NCI-H146 (cell line): ENCODE results near the gene NSUN4.
"Not testable (repeated sequence)": the region's sequence is repeated elsewhere in the genome, so short reads cannot be mapped to it uniquely, and the experiment has no call there.

Experiments
- DNase-seq: peaks from one replicate; lab custom pipeline; 2025; lab: John Stamatoyannopoulos, UW

The NSUN4 gene

DNA sequence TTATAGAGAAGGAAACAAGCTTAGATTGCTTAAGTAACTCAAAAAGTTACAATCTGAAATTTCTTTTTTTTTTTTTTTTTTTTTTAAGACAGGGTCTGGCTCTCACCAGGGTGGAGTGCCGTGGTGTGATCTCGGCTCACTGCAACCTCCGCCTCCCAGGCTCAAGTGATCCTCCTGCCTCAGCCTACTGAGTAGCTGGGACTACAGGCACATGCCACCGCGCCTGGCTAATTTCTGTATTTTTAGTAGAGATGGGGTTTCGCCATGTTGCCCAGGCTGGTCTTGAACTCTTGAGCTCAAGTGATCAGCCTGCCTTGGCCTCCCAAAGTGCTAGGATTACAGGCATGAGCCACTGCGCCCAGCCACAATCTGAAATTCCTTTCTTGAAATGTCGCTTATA lies 27.1 kb downstream of the NSUN4 start:
- not testable (repeated sequence) for DNase-seq

DNA sequence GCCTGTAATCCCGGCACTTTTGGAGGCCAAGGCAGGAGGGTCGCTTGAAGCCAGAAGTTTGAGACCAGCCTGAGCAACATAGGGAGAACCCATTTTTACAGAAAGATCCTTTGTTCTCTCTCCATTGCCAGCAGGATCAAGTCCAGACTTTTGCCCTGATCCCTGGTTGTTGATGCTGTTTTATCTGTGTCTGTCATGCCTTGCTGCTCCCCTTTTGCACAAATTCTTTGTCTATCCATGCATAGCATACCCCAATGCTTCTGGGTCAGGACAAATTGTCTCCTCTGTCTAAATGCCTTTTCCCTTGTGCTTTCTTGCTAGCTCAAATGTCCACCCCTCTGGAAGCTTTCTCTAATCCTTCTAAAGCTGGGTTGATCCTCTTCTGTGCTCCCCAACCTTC lies 28.2 kb downstream of the NSUN4 start:
- no peak for DNase-seq

DNA sequence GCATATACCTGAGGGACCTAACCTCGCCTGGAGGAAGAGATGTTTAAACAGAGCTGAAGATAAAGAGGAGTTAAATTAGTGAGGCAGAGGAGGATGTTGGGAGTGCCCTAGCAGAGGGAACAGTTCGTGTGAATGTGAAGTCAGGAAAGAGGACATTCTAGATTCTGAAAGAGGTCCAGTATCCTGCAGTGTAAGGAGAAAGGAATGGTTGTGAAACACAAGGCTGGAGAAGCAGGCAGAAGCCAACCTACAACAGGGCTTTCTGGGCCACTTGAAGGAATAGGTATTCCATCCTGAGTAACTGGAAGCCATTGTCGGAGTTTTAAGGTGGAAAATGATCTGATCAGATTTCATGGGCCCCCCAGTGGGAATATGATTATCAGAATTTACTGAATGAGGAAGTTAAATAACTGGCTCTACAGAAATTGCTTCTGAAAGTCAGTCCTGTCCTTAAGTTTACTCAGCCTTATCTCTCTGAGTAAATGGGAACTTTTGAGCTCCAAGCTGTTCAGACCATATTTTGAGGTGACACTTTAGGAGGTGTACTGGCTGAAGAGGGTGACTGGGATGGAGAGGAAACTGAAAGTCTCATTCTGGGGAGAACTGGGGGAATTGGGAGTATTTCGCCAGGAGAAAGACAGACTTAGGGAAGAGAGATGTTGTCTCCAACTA lies 29.1 kb downstream of the NSUN4 start:
- no peak for DNase-seq

DNA sequence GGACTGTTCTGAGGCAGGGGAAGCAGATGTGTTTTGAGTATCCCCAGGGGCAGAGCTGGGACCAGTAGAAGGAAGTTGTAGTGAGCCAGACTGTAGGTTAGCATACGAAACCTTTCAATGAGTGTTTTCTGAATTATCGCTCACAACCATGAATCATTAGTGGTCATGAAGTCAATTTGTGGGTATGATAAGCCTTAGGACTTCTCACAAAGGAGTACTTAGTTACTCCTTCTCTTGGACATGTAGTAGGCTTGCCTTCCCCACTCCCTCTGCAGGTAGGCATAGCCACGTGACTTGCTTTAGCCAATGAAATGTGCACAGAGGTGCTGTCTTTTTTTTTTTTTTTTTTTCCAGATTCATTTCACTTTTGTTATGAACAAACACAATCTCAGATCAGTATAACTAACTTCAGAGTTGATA lies 29.6 kb downstream of the NSUN4 start:
- no peak for DNase-seq

DNA sequence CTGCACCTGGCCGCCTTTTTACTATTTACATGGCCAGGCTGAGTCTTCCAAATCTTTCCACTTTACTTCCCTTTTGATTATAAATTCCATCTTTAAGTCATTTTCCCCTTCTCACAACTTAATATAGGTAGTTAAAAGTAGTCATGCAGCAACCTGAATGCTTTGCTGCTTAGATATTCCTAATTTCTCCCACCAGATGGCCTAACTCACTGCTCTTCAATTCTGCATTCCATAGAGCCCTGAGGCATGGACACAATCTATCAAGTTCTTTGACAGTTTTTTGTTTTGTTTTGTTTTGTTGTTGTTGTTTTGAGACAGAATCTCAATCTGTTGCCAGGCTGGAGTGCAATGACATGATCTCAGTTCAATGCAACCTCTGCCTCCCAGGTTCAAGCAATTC lies 31.8 kb downstream of the NSUN4 start:
- DNase-seq, result no peak

DNA sequence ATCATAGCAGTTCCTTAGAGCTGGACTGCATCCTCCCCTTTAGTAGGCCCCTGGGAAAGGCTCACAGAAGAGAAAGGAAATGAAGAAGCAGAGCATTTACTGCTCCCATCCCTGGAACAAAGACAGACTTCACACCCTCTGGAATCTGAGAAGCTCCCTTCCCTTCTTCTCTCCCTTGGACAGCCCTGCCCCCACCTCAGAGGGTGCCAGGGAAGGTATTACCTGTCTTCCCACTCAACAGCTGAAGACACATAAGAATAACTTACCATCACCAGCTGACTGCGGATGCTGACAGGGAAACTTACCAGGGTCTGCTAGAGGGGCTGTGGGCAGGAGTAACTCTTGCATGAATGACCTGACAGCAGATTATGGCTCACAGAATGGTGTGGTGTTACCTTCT lies 39.4 kb downstream of the NSUN4 start:
- DNase-seq, result no peak

DNA sequence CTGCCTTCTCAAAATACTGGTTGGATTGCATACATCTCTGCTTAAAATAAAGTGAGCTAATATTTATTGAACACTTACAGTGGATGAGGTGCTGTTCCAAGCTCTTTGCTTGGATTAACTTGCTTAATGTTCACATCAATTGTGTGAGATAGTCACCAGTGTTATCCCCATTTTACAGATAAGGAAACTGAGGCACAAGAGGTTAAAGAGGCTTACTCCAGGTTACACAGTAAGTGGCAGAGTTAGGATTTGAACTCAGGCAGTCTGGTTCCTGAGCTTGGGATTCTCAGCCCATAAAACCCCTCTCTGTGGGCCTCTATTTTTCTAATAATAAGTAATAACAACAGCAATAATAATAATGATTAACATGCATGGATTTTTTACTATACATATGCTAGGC lies 39.9 kb downstream of the NSUN4 start:
- DNase-seq, result no peak

DNA sequence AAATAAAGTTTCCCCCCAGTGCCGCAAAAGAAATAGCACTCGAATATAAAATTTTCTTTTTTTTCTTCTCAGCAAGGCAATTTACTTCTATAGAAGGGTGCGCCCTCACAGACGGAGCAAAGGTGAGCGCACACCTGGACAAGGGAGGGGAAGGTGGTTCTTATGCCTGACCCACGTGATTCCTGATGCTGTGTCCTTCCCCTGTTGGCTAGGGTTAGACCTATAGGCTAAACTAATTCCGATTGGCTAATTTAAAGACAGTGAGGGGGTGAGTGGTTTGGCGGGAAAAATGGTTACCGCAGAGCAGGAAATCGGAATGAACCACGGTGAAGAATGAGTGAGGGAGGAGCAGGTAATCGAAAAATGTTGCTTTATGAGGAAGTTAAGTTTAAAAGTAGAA lies 52.9 kb downstream of the NSUN4 start:
- DNase-seq, result no peak

DNA sequence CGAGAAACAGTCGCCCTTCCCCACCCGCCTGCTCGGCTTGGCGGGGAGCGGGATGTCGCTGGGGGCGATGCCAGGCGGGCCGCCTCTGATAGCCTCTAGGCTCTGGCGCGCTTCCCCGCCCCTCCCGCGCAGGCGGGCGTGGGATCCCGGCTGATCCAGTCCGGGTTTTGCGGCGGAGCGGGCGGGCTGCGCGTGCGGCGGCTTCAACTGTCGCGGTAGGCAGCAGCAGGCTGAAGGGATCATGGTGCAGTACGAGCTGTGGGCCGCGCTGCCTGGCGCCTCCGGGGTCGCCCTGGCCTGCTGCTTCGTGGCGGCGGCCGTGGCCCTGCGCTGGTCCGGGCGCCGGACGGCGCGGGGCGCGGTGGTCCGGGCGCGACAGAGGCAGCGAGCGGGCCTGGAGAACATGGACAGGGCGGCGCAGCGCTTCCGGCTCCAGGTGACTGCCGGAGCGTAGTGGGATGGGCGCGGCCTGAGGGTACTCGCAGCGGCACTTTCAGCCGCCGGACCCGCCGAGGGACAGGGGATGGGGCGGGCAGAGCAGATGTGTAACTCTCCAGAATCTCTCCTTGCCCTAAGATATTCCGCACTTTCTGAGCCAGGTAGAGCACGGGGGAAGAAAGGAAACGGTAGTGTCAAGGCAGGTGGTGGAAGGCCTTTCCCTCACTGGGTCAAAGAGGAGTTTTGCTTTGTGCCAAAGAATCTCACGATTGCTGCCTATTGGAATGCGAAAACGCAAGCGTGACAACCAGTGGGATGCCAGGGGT lies 53.7 kb downstream of the NSUN4 start, which contains the start of gene FAAH:
FAAH (plus strand) TSS at position 210 of the 764 bp plus-strand sequence; CDS start at position 242, 32 bp downstream.
- DNase-seq, result peak; percentile 64

DNA sequence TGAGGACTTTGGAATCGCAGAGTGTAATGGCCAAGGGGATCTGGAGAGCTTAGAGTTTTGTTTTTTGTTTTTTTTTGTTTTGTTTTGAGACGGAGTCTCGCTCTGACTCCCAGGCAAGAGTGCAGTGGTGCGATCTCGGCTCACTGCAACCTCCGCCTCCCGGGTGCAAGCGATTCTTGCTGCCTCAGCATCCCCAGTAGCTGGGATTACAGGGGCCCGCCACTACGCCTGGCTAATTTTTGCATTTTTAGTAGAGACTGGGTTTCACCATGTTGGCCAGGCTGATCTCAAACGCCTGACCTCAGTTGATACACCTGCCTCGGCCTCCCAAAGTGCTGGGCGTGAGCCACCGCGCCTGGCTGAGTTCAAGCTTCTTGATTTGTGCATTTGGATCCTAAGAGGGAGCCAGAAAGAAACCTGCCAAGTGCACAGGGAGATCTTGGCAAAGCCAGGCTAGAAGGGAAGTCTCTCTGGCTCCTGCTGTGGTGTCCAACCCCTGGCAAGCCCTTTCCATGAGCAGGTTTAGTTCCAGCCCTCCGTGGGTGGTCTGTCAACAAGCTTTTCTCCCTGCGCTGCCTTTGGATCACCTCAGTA lies 54.4 kb downstream of the NSUN4 start:
- peak; percentile 40 for DNase-seq

DNA sequence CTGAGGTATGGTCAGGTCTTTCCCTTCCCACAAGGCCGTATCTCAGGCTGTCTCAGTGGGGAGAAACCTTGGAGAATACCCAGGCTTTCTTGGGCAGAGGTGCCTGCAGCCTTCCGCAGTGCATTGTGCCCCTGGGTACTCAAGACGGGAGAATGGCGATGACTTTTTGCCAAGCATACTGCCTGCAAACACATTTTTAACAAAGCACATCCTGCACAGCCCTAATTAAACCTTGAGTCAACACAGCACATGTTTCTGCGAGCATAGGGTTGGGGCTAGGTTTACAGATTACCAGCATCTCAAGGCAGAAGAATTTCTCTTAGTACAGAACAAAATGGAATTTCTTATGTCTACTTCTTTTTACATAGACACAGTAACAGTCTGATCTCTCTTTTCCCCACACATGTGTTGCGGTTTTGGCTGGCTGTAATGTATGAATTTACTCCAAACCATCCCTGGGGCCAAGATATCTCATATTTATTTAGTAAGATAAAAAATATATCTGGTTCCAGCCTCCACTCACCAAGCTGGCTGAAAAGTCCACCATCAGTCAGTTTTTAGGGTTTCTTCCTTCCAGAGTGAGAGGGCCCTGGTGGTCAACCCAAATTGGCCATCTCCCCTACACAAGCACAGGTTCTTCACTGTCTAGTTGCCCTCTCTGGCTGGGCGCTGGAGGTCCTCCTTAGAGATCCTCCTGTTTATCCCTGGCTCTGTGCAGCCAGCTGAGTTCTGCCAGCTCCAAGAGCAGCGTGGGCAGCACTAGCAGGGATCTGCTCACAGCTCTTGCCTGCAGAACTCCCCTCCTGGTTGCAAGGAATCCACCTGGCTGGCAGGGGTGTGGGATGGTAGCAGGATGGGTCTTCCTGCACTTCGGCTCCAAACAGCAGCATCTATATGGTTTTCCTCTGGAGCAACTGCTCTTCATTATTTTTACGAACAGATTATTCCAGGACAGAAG lies 56.1 kb downstream of the NSUN4 start:
- DNase-seq, result peak; percentile 55

DNA sequence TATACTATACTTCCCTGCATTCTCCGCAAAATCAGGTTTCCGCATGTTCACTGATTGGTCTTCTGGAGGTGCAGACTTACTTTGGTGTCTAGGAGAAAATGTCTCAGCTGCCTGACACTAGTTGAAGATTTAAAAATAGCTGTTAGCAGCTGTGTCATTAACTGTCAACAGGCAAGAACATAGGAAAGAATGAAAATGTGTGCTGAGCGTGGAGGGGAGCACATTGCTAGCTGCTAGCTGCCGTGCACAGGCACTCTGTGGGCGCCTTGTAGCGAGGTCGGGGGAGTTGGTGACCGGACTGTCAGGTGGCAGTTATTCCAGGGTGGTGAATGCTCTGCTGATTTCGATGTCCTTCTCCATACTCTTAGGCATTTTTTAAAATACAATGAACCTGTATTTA lies 58.7 kb downstream of the NSUN4 start:
- peak; percentile 11 for DNase-seq

DNA sequence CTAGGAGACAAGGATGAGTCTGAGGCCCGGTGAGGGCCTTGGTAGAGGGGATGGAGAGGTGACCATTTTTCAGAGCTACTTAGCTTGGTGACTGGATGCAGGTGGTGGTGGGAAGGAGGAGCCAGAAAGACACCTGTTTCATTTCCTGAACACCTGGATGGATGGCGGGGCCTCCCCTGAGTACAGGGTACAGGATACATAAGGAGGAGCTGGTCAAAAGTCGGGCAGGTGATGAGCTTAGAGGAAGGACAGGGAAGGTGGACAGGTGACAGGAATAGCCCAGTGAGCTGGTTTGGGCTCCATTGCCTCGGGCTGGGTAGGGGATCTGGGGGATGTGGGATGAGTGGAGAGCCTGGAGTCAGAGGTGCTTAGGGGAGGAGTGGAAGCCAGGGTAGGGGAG lies 59.8 kb downstream of the NSUN4 start:
- peak; percentile 95 for DNase-seq

DNA sequence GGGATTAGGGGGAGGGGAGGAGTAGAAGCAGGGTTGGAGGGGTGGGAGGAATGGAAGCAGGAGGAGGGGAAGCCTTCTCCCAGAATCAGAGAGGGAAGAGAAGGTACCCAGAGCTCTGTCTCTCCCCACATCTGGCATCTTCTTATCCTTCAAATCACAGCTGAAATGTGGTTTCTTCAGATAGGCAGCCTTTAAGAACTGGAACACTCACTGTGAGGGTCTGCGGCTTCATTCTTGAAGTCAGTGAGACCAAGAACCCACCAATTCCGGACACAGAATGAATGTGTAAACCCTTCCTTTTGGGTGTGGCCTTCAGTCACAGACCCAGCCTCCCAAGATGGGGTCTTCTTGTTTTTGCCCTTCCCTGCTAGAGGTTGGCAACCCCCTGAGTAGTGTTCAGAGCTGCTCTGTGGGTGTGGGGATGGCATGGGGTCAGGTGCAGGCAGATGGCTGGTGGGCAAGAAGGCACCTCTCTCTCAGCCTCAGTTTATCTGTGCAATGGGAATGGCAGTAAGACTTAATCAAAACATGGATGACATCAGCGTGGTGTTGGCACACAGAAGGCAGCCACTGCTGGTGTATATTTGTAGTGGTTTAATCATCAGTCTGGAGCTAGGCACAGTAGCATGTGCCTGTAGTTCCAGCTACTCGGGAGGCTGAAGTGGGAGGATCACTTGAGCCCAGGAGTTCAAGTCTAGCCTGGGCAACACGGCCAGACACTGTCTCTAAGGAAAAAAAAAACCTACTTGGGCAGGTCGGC lies 60.7 kb downstream of the NSUN4 start:
- no peak for DNase-seq

DNA sequence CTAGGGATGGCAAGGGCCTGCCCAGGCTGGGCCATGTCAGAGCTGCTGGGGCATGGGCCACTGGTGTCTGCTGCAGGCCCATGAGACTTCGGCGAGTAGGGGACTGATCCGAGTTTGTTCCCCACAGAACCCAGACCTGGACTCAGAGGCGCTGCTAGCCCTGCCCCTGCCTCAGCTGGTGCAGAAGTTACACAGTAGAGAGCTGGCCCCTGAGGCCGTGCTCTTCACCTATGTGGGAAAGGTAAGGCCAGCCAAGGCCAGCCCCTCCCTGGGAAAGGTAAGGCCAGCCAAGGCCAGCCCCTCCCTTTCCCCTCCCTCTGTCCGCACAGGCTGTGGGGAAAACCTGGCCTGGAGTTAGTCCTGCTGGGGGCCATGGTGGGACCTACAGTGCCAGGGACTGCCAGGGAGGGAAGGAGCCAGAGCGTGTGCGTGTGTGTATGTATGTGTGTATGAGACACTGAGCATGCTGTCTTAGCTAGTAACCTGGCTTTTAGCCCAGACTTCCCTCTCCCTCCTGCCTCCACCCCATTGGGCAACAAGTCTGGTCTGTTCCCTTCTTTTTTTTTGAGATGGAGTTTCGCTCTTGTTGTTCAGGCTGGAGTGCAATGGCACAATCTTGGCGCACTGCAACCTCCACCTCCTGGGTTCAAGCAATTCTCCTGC lies 61.5 kb downstream of the NSUN4 start:
- DNase-seq, result peak; percentile 52

DNA sequence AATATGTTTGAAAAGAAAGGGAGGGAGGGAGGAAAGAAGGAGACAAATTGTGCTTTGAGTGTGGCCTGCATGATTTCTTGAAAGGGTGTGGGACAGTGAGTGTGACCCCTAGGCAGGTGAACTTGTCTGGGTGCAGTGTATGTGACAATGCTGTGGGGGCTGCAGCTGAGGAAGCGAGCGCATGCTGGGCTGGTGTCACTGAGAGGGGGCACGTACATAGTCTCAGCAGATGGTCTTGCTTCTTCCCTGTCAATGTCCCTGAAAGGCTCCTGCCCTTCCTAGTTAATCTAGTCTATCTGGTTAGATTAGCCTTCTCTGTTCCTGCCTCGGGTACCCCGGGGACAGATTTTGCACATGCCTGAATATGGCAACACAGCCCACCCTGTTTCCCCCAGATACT lies 63.3 kb downstream of the NSUN4 start:
- DNase-seq, result no peak

DNA sequence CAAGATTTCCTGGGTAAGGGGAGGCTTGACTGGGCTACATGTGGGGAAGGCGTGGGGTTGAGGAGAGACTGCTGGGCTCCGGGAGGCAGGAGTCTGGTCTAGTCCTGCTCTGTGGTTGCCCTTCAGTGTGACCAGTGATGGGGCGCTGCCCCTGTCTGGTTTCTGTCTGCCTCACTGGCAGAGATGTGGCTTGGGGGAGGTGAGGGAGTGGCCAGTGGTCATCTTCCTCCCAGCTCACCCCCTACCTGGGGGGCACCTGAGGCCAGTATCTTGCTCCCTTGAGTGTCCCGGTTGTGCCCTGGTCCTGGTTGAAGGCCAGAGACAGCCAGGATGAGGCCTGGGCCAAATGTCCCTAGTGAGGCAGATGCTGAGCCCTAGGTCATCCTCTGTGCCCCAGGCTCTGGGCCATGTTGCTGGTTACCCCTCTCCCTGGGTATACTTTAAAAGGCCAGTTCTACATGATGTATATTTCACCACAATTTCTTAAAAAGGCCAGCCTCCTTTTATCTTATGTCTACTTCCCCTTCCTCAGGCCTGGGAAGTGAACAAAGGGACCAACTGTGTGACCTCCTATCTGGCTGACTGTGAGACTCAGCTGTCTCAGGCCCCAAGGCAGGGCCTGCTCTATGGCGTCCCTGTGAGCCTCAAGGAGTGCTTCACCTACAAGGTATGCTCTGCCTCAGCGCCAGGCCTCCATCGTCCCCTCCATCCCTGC lies 64.0 kb downstream of the NSUN4 start:
- DNase-seq, result no peak

DNA sequence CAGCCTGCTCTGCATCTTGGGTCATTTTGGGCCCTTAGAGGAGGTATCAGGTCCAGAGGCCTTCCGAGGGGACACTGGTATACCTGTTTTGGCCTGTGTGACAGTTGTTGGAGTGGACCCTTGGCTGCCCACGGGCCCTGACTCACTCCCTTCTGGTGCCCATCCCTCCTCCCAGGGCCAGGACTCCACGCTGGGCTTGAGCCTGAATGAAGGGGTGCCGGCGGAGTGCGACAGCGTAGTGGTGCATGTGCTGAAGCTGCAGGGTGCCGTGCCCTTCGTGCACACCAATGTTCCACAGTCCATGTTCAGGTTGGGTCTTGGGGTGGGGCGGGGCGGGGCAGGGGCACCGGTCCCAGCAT lies 64.6 kb downstream of the NSUN4 start:
- DNase-seq, result no peak

DNA sequence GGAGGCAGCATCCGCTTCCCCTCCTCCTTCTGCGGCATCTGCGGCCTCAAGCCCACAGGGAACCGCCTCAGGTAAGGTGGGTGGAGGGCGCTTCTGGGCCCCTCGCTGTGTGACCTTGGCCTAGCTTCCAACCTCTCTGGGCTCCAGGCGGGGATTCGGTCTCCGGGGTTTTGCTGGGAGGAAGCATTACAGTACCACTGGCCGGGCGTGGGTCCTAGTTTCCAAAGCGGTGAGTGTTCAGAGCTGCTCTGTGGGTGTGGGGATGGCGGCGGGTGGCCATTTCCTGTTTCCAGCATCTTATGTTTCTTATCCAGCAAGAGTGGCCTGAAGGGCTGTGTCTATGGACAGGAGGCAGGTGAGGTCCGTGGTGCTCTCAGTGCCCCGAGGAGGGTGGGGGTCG lies 65.1 kb downstream of the NSUN4 start:
- no peak for DNase-seq
